ENCODE results near the gene JUN.
"Not testable (repeated sequence)": the region's sequence is repeated elsewhere in the genome, so short reads cannot be mapped to it uniquely, and the experiment has no call there.

The JUN gene

DNA sequence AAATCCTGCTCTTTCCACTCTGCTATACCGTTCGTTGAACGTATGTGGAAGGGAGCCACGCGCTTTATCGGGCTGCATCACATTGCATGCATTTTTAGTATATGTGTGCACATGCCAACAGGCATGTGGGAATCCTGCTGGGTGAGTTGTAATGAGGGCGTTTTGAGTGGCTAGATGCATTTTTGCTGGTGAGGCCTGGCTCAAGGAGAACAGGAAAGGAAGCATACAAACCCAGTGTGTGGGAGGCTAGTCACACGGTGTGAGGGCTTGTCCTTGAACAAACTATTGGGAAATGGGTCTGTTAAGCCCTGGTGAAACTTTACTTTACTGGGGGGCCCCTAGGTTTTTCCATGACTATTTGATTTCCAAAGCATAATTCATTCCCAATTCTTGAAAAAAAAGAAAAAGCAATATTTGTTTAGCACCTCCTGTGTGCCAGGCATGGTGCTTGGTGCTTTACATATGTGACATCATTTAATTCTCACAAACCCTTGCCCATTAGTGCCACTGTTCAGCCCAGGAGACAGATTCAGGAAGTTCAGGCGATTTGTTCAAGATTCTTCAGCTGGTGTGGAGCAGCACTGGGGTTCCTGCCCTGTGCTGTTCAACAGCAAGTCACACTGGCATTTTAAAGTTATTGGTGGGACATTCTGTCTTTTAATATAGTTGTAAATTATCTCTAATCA is 25.6 kb upstream of the JUN start:
- DNase-seq (ENCODE audit: low read depth in 3 of 3): no peak

DNA sequence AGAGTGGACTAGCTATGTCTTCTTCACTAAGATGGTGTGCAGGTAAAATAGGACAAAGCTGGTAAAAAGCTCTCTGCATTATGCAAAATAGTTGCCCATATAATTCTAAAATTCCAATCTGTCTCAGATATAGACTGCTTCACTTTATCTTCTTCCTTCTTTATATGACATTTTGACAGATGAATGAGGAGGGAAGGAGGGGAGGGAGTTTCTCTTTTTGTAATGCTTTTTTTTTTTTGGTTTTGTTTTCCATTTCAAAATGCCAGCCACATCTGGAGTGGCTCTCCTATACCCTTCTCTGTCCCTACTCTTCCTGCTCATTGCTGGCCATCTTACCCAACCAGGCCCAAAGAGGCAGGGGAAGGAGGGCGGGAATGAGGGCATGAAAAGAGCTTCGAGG is 24.2 kb upstream of the JUN start:
- no peak for DNase-seq (ENCODE audit: low read depth in 3 of 3)

DNA sequence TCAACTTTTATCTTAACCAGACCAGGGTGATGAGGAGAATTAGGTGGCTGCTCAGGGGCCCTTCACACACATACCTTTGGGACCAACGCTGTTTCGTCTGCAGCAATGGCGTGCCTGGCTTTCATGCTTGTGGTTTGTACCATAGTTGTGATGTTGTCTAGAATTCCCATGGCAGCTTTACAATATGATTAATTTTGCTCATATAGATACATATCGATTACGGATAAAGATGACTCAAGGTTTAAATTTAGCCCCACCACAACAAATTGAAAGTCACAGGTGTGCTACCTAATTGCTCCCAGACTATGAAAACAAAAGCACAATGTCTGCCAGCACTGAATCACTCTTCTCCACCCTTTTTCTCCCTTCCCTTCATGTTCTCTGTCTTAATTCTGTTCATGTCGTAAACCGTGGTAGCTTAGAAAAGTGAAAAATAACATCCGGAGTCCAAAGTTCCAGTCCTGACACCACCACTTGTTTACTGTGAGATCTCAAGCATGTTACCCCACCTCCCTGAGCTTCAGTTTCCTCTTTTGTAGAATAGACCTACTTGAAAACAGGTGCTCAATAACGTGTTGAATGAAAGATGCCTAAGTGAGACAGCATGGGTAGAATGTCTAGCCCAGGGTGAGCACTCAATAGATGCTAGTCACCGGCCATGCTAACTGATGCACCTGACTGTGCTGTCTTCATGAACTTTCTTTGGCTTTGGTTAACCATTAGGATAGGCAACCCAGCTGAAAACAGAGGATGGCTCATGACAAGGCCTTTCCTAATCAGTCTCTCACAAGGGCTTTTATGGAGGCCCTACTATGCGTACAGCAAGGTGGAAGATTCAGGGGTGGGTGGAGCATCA is 22.1 kb upstream of the JUN start:
- DNase-seq (ENCODE audit: low read depth in 3 of 3): no peak

DNA sequence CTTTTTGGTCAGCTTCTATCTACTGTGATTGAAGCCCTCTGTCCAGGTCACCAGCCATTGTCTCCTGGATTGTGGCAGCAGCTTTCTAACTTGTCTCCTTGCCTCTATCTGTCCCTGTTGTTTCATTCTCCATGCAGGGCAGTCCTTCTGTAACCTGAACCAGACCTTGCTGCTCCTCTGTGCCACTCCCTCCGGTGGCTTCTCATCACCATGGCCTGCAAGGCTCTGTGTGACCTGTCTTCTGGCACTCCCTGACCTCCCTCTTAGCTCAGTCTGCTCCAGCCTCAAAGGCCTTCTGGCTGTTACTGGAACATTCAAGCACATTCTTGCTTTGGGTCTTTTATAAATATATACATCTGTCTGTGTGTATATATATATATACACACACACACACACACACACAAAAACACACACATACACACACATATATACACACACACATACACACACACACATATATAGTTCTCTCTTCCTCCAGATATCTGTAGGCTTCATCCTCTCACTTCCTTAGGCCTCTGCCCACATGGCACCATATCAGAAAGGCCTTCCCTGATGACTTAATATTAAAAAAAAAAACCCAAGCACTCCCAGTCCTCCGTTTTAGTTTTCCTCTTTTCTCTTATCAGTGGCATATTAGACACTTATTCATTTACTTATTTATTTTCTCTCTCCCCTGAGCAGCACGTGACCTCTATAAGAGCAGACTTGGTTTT is 21.2 kb upstream of the JUN start:
- no peak for DNase-seq (ENCODE audit: low read depth in 3 of 3)

DNA sequence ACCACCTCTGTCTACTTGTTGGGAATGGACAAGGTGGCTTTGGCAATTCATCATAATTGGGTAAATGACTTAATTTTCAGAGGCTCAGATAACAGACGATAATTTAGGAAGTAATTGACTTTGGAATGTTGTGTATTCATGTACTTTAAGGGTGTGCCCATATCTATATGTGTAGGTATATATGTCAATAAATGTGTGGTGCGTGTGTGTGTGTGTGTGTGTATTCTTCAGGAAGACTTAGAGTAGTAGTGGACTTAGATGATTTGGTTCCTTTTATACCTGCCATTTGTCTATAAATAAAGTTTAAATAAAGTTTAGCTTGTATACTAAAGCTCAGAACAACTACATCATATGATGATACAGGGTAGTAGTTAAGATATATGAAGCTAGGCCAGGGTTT is 20.0 kb upstream of the JUN start:
- no peak for DNase-seq (ENCODE audit: low read depth in 3 of 3)

DNA sequence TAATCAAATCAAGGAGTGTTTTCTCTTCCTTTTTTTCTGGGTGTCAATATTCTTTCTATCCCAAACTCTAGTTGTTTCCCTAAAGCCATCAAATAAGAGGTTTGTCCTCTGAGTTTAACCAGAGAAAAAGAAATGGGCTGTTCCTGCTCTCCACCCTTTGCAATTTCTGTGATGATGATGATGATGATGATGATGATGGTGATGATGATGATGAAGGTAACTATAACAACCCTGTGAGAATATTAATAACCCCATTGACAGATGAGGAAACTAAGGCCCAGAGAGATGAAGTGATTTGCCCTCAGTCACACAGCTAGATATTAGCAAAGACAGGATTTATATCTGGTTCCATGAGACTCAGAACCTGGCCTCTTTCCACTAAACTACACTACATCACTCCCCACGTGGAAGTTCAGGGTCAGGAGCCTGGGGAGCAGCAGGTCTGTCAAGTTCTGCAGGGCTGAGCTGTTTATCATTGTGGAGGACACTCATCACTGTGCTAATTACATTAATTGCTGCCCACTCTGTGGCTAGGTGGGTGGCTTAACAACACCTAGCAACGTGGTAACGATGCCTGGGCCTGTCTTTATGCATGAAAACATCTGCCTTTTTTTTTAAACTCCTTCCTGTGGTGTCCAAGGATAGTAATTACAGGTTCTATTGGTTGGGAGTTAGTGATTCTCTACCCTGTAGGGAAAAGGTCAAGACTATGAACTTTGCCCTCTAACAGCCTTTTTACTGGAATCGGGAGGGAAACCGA is 19.0 kb upstream of the JUN start:
- no peak for DNase-seq (ENCODE audit: low read depth in 3 of 3)

DNA sequence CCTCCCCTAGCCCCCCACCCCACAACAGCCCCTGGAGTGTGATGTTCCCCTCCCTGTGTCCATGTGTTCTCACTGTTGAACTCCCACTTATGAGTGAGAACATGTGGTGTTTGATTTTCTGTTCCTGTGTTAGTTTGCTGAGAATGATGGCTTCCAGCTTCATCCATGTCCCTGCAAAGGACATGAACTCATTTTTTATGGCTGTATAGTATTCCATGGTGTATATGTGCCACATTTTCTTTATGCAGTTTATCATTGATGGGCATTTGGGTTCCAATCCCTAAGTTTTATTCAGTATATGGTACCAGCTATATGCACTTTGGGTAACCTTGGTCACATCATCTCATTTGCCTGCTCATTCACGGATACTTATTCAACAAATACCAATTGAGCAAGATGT is 17.4 kb upstream of the JUN start:
- not testable (repeated sequence) for DNase-seq (ENCODE audit: low read depth in 3 of 3)

DNA sequence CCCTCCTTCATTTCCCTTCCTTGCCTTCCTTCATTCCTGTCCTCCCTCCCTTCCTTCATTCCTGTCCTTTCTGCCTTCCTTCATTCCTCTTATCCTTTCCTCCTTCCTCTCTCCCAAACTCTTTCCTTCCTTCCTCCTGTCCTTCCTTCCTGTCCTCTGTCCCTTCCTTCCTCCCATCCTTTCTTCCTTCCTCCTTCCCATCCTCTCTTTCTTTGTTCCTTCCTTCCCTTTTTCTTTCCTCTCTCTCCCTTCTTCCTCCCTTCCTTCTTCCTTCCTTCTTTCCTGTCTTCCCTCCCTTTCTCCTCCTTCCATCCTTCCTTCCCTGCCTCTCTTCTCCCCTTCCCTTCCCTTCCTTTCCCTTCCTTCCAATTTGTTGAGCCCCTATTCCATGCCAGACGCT is 15.8 kb upstream of the JUN start:
- no peak for DNase-seq (ENCODE audit: low read depth in 3 of 3)

DNA sequence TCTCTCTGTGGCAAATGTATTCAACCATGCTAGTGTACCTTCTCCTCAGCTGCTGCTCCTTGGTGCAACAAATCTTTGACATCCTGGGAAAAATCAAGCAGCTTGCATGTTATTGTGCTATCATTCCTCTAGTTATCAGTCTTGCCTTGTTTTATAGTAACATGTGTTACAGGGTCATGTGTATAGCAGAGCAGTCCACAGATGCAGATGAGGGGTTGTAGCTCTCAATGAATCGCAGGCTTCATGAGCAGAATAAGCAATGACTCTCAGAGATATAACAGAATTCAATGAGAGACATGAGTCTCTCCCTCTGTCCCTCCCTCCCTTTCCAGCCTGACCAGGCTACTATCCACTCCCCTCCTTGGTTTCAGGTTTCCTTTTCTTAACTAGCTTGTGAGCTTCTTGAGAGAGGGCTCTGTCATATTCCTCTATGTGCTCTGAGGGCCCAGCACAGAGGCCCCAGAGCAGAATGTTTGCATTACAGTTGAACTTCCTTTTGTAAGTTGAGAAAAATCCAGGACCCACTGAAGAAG is 15.1 kb upstream of the JUN start:
- no peak for DNase-seq (ENCODE audit: low read depth in 3 of 3)

DNA sequence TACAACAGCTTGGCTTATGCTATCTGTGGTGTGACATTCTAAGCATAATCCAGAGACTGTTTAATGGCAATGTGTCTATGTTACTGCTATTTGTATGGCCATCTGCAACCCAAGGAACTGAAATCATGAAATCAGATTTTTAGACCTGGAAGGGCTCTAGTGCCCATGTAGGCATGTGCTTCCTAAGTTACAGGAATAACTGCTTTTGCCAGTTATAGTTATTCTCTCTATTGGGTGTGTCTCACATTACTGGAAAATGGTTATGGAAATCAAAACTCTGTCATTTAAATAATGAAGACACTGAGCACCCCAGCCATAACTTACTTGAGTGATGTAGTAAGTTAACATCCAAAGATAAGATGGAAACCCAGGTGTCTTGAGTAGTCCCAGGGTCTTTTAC is 12.6 kb upstream of the JUN start:
- no peak for DNase-seq (ENCODE audit: low read depth in 3 of 3)

DNA sequence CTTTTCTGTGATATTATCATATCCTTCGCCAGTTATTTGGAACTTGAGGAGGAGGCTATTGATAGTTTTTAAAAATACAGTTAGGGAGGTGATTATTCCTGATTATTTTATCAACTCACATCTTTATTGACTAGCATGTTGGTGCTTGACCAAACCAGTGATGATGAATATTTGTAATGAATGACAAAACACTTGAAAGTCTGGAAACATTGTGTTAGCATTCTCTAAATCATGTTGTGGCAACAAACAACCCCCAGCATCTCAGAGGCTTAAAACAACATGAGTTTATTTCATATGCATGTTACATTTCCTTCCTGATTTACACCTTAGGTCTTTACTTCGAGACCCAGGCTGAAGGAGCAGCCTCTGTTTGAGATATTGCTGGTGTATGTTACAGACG is 10.7 kb upstream of the JUN start:
- DNase-seq (ENCODE audit: low read depth in 3 of 3): no peak

DNA sequence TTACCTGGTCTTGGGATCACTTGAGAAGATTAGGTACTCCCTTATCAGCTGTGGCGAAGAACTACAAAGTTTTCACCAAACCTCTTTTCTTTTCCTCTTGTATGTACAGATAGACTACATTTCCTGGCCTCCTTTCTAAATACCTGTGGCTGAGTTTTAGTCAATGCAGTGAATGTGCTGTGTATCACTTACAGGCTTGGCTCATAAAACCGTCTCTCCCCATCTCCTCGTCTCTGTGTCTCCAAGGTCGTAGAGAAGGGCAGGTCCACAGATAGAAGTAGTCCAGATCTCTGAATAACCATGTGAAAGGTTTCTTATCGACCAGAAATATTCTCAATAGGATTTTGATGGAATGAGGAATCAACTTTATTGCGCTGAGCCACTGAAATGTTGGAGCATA is 9.0 kb upstream of the JUN start:
- DNase-seq (ENCODE audit: low read depth in 3 of 3): no peak

DNA sequence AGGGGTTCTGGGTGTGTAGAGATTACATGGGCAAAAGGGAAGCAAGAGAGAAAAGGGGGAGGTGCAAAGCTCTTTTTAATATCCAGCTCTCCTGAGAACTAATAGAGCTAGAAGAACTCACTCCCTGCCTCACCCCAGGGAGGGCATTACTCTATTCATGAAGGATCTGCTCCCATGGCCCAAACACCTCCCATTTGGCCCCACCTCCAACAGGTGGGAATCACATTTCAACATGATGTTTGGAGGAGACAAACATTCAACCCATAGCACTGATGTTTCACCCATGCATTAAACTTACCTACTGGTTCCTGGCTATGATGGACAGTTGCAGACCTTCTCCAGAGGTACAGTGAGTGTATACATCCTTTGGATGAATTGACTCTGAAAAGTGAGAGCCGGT is 7.3 kb upstream of the JUN start:
- DNase-seq (ENCODE audit: low read depth in 3 of 3): no peak

DNA sequence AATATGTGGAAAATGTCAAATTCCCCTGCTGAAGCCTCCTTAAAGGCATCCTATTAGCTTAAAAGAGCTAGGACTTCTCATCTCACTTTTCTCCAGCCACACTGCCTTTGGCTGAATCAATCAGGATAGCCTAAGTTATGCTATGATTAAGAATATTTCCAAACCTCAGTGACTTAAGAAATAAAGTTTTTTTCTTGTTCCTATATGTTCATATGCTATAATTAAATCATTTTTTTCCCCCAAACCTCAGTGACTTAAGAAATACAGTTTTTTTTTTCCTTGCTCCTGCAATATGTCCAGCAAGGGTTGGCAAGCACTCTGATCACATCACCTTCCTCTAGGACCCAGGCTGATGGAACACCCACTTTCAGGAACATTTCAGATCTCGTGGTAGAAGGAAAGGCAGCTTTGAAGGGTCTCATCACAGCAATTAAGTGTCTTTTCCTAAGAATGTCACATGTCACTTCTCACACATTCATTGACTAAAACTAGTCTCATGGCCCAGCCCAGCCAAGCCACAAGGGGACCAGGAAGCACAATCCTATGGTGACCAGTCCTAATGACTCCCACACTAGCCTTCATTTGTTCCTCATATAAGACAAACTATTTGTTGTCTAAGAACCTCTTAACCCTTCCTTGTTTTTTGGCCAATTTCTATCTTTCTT is 6.3 kb upstream of the JUN start:
- no peak for DNase-seq (ENCODE audit: low read depth in 3 of 3)

DNA sequence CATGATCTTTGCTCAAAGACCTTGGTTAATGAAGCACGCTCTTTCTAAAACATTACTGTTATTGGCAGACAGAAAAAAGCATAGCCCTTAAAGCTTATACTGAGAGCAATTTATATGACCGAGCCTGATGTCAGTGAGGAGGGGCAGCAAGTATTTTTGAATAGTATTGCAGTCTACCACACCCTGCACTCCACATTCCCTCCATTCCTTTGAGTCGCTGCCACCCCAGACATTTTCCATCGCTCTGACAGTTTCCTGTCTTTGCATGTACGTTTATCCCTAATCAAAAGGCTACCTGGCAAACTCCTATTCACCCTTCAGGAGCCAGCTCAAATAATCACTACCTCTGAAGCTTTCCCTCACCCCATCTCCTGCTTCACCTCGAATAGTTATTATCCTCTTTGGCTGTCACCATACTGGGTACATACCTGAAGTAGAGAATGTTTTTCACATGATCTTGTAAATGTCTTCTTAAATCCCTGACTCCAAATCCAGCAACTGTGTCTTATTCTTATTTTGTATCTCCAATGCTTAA is 5.5 kb upstream of the JUN start:
- DNase-seq (ENCODE audit: low read depth in 3 of 3): no peak

DNA sequence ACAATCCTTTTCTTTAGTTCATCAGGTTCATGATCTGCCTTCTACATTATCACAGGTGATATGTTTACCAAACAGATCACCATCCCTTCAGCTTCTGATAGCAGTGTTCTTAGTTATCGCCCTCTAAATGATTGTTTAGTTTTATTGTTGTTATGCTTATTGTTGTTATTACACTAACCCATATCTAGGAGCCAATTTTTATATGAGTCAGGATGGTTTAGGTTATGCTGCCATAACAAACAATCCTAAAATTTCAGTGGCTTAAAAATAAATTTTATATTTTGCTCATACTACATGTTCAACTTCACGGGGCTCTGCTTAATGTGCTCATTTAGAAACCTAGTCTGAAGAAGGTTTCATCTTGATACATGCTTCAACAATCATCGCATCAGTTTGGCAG is 4.4 kb upstream of the JUN start:
- no peak for DNase-seq (ENCODE audit: low read depth in 3 of 3)

DNA sequence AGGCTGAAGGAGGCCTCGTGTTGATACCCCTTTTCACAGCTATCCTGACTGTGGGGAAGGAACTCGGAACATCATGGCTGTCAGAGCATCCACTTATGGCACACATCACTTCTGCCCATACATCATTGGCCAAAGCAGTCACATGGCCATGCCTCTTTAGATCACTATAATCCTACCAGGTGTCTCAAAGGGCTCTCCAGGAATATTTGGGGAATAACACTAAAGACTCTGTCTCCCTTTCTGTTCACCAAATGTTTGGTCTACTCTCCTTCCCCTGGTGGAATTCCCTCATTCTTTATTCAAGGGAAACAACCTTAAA is 3.0 kb upstream of the JUN start:
- DNase-seq (ENCODE audit: low read depth in 3 of 3): no peak

DNA sequence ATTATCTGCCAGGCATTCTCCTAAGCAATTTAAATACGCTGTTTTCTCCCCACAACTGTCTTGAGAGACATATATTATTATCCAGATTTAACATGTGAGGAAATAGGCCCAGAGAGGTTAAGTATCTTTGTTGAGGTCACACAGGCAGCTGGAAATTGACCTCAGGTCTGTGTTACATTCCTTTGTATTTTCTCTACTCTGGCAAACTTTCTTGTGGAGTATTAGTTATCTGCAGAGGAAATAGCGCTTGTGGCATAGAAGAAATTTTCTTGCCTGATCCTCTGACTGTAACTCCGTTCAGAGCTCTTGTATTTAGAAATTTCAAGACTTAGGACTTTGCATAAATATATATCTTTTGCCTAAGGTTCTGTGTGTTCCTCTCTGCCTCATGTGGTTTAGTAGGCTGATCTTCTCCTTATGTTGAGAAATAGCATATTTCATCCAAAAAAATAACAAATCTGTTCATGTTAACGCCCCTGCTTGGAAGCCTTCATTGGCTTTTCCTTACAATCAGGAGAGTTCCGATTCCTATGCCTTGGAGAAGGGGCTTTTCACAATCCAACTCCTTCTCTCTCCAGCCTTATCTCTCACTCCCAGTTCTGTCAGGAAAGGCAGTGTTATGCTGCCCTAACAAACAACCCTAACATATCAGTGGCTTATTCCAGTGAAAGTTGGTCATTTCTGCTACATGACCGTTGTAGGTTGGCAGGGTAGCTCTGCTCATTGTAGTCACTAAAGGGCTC is 2.5 kb upstream of the JUN start:
- no peak for DNase-seq (ENCODE audit: low read depth in 3 of 3)

DNA sequence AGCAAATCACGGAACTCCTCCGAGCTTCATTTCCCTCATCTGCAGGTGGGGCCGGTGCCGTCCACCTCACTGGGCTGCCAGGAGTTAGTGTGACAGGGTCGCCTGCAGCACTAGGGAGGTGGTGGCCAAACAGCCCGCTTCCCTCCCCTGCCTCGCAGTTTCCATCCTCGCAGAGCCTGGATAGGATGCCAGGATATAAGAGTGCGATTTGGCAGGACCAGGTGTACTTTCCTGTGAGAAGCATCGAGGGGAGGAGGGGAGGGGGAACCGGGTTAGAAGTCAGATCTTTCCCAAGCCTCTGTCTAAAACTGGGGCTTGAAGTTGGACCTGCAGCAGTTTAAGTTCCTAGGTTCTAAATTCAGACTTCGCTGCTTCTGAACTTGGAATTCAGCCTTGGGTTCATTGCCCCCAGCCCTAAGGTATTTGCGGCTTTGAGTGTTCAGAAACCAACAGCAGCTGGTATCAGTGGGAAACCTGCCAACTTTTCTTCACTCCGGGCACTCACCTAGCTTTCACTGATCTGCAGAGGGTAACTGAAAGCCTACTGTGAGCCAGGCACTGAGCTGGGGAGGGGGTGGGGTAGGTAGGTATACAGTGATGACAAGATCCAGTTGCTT is 1.7 kb upstream of the JUN start:
- peak in 1 of 3 experiments; percentile 4 for DNase-seq (ENCODE audit: low read depth in 3 of 3)
